Endometrial microvascular endothelial cells (primary cell): ENCODE results near the gene C10orf71. TPM values are rescaled to one million over a fixed set of nuclear protein-coding genes. Genes with fewer than 3 reads are reported as not detected.

Source experiments
- in situ Hi-C: cut with HindIII; loops from 2 replicates; pipeline ENCODE4 v1.10.0; 2017; ENCODE audit warnings: low sequenced_read_pairs, low pct_unique_long_range_greater_than_20kb; ENCODE audit errors: inconsistent ontology term
- total RNA-seq: library from RNA; depleted of rRNA; stranded (reverse); fragments of >200 nt; gene quantifications from one replicate; pipeline ENCODE4 v1.2.3, GENCODE V29; 2015; ENCODE audit errors: inconsistent ontology term

C10orf71 gene
- total RNA-seq, 1 donor from 2014 or later, result not detected

DNA sequence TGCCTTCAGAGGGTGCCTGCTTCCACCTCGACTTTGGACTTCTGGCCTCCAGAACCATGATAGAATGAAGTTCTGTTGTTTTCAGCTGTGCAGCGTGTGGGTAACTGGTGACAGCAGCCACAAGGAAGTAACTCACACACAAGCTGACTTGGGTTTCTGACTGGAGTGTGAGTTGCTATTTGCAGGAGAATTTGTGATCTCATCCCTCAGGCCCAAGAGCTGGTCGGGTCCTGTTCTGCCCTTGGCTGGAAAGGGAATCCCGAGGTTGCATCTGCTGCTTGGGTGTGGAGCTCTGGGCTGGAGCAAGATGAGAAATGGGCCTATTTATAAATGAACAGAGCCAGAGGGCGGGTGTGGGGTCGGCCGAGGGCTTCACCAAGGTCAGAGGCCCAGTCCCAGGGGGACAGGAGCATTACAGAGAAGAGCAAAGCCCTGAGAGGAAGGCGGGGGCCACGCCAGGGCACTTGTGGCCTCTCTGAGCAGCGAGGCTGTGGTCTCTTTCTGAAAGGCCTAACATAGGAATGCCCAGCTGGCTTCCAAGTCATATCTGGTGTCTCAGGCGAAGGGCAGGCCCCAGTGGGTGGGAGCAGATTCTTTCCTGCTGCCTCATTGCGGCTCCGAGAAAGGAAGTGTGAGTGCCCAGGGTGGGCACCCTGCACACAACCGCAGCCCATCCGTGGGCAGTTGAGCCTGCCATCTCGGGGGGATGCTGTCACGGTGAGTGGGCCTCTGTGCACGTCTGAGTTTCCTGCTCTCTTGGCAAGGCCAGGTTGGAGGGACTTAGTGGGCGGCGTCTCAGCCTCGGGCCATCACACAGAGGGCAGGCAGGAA lies 26.5 kb upstream of the C10orf71 start:
- in situ Hi-C loops, result no loop called here

- in situ Hi-C loops, result no loop called here
Observed at GRCh38 chr10:49273082-49273465, 25.9 kb upstream of the C10orf71 start.

GRCh38 chr10:49273626-49274025 lies 25.3 kb upstream of the C10orf71 start:
- in situ Hi-C loops, result no loop called here

DNA sequence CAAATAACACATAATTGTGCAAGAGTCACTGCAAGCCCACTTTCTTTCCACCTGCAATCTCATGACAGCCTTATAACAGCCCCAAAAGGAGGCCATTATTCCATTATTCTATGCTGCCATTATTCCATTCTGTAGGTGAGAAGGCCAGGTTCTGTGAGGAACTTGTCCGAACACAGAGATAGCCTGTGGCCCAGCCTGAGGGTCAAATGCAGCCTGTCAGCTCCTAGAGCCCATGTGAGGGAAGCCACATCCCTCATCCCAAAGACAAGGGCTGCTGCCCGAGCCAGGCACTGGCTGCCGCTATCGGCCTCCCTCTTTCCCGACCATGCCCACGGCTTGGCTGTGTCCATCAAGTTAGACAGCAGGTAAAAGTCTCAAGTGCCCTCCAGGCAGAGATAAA lies 24.1 kb upstream of the C10orf71 start:
- in situ Hi-C loops, result no loop called here

DNA sequence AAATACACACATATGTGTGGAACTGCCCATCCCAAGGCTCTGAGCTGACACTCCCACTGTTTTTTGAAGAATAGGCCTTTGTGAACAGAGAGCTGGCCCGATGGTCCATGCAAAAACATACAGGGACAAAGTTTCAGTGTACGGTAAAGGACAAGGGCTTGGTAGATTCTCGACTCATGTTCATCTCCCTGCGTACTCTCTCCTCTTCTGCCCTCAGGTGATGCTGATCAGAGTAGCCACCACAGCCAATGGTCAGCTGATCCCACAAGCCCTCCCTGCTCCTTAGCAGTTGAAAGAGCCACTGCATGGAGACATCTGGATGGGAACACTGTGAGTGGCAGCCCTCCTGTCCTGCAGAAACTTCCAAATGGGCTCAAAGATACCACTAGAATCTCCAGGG lies 23.1 kb upstream of the C10orf71 start:
- in situ Hi-C loops, result no loop called here

DNA sequence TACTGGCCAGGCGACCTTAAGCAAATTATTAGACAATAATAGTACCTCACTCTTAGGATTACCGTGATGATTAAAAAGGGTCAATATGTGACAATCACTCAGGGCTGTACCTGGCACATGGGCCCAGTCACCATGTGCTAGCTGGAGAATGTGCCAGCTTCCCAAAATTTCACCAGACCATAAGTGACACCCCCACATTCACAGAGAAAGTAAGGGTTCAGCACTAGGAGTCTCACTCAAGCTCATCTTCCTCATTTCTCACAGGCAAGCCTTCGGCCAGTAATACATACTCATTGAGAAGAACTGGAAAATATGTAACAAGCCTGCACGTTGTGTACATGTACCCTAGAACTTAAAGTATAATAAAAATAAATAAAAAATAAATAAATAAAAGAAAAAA lies 22.4 kb upstream of the C10orf71 start:
- in situ Hi-C loops, result no loop called here

- in situ Hi-C loops, result no loop called here
Observed at GRCh38 chr10:49277973-49278372, 21.0 kb upstream of the C10orf71 start.

- in situ Hi-C loops, result no loop called here
Observed at GRCh38 chr10:49278497-49278981, 20.4 kb upstream of the C10orf71 start.

- in situ Hi-C loops, result no loop called here
Observed at GRCh38 chr10:49279015-49279880, 19.7 kb upstream of the C10orf71 start.

- in situ Hi-C loops, result no loop called here
Observed at GRCh38 chr10:49280001-49280408, 19.0 kb upstream of the C10orf71 start.

DNA sequence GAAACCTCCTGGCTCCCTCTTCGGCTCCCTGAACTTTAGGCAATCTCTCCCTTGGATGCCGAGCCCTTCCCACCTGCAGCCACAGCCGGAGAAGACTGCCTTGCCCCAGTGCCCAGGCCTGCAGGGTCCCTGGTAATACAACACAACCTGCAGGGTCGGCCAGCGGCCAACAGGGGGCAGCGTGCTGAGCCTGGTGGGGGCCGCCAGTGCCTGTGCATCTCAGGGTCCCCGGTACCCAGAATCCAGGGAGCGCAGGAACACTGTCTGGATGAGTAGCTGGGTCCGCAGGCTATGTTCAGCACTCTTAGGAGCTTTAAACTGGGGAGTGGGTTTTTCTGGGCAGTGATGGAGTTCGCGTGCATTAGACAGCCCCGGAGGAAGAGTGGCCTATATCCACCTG lies 17.5 kb upstream of the C10orf71 start:
- in situ Hi-C loops, result no loop called here

- in situ Hi-C loops, result no loop called here
Observed at GRCh38 chr10:49282306-49282705, 16.7 kb upstream of the C10orf71 start.

- in situ Hi-C loops, result no loop called here
Observed at GRCh38 chr10:49282879-49283341, 16.1 kb upstream of the C10orf71 start.

- in situ Hi-C loops, result no loop called here
Observed at GRCh38 chr10:49283491-49283890, 15.5 kb upstream of the C10orf71 start.

DNA sequence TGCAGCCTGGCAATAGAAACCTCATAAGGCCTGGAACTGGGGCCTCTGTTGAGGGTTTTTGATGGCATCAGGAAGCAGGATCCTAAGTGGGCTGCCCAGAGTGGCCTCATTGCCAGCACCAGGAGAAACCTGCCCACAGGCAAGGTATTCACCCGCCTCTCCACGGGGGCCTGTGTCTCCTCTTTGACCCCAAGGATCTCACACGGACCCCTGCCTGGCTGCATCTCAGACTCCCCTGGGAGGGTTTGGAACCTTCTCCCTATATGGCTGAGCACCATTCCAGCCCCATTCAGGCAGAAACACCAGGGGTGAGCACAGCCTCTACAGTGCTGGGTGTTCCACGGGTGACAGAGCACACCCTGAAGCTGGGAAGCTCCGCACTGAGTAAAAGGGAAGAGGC lies 14.6 kb upstream of the C10orf71 start:
- in situ Hi-C loops, result no loop called here

GRCh38 chr10:49285232-49285631 lies 13.7 kb upstream of the C10orf71 start:
- in situ Hi-C loops, result no loop called here

DNA sequence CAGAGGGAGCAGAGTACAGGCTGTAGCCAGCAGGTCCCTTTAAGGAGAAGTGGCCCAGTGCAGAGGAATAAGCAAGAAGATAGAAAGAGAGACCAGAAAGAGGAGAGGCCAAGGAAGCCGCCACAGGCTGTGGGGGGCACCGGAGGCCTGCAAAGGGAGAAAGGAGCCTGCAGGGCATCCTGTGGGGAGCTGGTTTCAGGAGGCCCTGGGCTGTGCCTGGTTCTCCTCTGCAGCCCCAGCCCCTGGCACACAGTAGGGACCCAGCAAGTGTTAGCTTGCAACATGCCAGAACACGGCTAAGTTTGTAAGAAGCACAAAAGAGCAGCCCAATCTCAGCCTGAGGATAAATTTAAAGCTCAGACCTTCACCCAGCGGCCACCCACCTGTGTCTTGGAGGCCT lies 12.3 kb upstream of the C10orf71 start:
- in situ Hi-C loops, result no loop called here

DNA sequence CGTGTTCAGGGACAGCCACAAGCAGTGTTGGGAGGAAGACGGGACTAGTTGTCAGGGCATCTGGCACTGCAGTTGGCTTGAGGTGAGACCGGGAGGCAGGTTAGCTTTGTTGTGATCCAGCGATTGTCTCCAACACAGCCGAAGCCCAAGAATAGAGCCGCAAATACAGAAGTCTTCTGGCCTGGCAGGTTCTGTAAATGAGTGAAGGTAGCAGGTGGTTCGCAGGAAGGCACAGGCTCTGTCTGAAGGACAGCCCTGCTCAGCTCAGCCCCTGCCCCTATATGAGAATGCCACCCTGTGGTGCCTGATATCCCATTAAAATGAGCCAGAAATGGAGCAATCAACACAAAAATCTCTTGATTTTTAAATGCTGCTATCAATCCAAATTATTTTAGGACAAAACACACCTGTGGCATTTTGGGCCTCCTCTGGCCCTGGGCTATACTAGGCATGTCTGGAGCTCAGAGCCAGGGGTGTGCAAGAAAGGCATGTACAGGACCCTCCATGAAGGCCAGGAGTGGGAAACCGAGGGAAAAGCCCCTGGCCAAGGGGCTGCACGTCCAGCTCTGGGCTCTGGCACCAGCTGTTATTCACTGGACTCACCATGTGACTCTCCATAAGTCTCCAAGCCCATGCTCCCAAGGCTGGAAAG lies 11.2 kb upstream of the C10orf71 start:
- in situ Hi-C loops, result no loop called here

DNA sequence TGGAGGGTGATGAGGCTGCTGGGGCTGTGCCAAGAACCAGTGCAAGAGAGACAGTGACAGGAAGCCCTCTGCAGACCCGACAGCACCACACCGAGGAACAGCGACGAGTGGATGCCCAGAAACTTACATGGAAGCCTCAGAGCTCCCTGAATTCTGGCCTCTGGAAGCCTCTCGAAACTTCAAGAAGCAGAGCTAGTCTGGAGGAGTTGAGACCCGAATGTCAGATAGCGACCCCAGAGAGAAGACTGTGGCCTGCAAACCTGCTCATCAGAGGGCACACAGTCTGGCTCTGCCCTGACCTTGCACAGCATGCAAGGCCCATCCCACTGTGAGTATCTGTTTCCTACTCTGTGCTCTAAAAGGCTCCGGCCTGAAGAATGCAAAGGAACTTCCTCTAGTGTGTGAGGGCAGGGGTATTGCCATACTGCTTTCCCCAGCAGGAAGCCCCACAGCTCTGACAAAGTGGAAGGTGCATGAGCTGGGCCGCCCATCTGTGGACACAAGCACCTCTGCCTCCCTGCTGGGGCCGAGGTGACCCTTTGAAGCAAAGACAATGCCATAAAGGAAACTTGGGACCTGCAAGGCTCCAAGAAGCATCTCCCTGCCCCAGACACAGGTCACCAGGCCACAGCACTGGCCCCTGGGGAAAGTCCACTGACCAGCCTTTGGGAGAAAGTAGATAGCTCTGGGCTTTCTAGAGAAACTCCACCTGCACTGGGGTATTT lies 10.5 kb upstream of the C10orf71 start:
- in situ Hi-C loops, result no loop called here
